Cerebellar cortex (tissue), 1 donor: Measurements from ENCODE around the gene PRKCZ.

Experiments
- DNase-seq: peaks from one replicate; pipeline ENCODE4 v3.0.0-alpha.2; 2015; ENCODE audit warnings: low spot score

Gene PRKCZ

GRCh38 chr1:2159124-2159523 is 108.9 kb downstream of the PRKCZ start:
- no peak for DNase-seq

DNA sequence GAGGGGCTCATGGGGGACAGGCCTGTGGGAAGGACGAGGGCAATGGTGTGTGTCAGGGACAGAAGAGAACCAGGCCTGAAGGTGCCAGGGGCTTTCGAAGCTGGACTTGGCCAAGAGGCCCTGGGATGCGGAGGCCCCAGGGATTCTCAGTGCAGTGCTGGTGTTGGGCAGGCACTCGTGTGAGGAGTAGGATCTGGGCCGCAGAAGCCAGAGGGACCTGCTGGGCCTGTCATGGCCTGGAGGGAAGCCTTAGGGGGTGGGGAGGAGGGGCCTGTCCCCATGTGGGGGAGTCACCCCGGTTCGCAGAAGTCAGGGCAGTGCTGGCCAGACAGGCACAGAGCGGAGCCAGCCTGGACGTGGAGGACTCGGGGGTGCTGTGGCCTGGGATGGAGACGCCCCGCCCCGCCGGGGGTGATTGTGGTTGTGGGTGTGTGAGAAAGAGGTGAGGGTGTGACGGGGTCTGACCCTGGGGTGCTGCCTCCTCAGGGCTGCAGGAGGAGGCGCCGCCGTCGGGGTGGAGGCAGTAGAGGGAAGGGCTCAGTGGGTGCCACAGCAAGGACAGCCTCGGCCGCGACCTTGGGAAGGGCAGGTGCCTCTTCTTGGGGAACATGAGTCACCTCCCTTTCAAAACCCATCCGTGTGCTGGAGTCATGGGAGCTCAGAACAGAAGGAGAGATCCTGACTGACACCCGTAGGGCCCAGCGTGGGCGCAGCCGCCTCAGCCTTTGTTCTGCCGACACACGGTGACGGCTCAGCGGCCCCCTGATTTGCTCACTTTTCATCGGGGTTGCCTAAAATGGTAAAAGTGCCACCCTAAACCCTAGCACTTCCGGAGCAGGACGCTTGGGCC is 110.5 kb downstream of the PRKCZ start:
- no peak for DNase-seq

DNA sequence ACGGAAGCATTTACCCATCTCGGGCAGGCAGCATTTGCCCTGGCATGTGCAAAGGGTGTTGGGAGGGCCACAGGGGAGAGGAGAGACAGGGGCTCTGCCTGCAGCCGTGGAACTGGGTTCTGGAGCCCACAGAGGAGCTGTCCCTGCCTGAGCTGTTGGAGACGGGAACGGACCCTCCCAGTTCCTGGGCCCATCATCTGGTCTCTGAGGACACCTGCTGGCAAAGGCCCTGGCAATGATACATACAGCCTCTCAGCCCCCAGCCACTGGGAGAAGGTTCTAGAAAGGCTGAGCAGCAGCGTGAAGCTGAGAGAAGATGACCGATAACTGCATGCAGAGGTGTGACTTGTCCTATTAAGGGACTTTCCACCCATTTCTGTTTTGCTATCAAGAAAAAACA is 113.0 kb downstream of the PRKCZ start:
- DNase-seq: no peak

GRCh38 chr1:2165646-2166045 is 115.4 kb downstream of the PRKCZ start:
- DNase-seq: no peak

DNA sequence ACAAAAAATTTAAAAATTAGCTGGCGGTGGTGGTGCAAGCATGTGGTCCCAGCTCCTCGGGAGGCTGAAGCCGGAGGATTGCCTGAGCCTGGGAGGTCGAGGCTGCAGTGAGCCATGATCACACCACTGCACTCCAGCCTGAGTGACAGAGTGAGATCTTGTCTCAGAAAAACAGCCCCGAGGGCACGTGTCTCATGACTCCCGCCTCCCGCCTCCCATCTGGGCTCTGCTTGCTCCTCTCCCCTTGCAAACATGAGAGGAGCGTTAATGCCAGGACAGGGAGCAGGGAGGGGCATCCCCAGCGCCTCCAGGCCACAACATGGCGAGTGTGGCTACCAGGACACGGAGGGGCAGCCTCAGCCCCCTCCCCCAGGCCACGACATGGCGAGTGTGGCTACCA is 116.0 kb downstream of the PRKCZ start:
- DNase-seq: peak; percentile 71

GRCh38 chr1:2166695-2167094 is 116.5 kb downstream of the PRKCZ start:
- DNase-seq: no peak

GRCh38 chr1:2168090-2168489 is 117.9 kb downstream of the PRKCZ start:
- no peak for DNase-seq

DNA sequence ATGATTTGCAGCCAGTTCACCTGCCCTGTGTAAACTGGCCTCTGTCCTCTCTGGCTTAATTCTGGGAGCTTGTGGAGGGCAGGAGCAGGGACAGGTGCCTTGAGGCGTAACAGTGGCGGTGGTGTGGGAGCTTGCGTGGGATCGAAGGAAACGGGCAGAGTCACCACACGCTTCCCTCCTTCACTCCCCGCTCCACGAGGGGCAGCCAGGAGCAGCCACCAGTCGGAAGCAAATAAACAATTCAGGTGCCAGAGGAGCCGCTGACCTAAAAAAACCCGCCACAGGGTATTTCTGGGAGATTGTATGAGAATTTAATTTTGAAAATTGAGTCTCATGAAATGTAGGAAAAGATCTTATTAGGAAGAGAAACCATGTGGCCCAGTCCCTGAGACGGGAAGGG is 118.3 kb downstream of the PRKCZ start:
- DNase-seq: peak; percentile 81

DNA sequence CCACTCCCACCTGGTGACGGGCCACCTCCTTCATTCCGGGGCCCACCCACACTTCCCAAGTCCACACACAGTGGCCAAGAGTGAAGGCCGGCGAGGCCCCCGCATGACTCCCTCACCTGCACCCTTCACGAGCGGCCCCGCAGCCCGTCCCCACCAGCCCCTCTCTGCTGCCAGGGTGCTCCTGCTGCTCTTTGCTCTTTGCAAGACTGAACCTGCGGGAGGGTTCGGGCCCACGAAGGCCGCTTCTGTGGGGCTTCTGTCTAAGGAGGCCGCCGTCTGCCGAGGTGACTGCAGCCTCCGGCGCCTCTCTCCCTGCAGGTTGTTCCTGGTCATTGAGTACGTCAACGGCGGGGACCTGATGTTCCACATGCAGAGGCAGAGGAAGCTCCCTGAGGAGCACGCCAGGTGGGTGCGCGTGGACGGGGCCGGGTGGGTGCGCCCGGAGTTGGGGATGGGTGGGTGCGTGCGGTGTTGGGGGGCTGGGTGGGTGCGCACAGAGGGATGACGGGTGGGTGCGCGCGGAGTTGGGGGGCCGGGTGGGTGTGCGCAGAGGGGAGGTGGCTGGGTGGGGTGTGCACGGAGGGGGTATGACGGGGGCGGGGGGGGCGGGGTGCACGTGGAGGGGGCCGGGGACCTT is 119.1 kb downstream of the PRKCZ start:
- no peak for DNase-seq

DNA sequence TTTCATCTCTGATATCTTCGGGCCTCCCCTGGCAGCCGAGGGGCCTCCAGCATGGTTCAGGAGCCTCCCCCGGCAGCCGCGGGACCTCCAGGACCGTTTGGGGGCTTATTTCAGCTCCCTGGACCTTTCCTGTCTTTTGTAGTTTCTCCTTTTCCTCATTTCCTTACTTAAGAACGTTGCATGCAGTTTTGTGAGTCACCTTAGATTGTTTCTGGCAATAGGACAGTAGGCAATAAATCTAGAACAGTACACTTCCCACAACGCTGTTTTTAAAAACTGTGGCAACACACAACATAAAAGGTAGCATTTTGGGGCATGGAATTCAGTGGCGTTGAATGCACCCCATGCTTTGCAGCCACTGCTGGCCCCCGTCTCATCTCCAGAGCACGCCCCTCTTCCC is 120.0 kb downstream of the PRKCZ start:
- no peak for DNase-seq

DNA sequence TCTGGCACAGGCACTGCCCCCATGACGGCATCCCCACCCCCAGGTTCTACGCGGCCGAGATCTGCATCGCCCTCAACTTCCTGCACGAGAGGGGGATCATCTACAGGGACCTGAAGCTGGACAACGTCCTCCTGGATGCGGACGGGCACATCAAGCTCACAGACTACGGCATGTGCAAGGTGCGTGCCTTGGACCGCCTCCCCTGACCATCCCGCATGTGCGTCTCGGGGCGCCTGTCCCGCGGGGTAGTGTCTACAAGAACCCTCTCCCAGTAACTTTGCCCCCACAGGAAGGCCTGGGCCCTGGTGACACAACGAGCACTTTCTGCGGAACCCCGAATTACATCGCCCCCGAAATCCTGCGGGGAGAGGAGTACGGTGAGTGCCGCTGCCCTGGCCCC is 121.8 kb downstream of the PRKCZ start:
- DNase-seq: no peak

DNA sequence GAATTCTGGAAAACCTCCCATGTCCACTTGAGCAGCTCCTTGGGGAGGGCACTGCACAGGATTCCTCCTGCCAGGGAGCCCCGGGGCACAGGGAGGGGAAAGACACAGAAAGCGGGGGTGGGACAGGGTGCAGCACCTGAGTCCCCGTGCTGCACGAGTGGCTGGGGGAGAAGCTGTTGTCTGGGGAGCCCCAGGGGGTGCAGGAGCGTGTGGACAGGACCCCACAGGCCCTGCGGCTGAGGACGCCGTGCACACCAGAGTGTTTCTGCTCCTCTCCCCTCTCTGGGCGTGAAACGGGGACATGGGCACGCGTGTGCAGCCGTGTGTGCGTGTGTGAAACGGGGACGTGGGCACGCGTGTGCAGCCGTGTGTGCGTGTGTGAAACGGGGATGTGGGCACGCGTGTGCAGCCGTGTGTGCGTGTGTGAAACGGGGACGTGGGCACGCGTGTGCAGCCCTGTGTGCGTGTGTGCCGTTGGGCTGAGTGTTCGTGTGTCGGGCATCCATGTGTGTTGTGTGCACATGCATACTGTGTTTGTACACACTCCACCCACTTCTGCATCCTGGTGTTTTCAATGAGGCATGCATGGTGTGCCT is 122.4 kb downstream of the PRKCZ start:
- no peak for DNase-seq

DNA sequence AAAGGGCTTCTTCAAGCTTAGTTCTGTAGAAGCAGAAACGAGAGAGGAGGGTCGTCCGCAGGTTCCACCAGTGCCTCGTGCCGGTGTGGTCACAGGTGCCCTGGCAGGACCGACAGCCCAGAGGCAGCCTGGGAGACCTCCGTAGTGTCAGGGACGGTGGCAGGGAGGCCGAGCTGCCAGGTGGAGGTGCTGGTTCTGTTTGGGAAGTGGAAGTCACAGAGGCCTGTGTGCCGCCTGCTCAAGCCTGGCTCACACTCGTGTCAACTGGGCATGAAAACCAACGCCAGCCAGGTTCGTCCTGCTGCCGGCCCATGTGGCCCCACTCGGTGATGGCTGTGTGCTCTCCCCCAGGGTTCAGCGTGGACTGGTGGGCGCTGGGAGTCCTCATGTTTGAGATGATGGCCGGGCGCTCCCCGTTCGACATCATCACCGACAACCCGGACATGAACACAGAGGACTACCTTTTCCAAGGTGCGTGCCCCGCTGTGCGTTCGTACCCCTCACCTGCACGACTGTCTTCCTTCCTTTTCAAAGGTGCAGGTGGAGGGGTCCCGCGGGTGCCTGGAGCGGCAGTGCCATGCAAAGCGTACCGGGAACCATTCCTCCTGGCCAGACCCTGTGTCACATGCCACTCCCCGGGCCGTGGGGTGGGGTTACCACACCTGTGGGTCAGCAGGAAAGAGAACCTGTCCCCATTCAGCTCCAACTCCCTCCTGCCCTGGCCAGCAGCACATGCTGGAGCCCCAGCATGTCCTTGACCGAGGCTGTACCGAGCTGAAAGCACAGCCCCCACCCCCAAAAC is 123.5 kb downstream of the PRKCZ start:
- DNase-seq: no peak

- peak; percentile 85 for DNase-seq
Observed at GRCh38 chr1:2174348-2175054, 124.3 kb downstream of the PRKCZ start.

GRCh38 chr1:2175055-2175414 is 124.8 kb downstream of the PRKCZ start:
- DNase-seq: no peak

DNA sequence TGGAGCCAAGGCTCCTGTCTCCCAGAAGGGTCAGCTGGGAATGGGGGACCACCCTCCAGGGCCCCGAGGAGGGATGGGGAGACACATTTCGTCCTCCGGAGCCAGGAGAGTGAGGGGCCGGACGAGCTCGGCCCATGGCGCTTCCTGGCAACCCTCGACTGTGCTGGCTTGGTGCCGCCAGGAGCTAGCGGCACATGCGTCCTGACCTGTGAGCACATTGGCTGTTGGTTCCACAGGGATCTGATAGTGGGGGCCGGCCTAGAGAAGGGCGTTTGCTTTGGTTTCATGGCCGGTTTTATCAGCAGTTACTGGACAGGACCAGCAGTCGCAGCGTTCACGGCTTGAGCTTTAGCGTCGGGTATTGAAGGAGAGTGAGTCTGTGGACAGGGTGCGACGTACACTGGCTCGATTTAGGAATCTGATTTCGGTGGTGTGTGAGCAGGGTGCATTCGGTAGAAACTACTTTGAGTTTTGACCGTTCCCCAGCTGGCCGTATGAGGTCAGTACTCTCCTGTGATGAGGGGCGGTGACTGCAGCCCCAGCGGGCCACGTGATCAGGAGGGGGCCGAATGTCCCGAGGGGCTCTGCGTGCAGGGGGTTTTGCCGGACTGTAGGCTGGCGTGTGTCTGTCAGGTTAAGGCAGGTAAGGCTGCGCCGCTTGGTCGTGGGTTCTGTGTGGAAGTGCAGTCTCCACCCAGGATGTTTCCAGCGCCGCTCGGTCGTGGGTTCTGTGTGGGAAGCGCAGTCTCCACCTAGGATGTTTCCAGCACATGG is 125.7 kb downstream of the PRKCZ start:
- no peak for DNase-seq

DNA sequence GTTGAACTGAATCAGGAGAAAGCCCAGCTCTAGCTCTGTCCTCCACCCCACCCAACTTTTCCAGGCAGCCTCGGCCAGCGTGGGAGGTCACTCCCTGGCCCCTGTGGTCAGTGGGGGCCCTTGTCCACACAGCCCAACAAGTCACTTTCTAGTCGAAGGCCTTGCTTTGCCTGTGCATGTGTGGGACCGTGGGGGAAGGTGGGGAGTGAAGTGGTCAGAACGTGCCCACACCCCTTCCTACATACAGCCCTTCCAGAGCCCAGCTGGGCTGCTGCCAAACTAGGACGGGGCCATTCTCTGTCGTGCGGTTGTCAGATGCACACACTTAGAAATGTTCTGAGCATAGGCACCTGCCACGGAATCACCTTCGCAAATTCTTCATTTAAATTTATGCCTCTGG is 126.4 kb downstream of the PRKCZ start:
- no peak for DNase-seq

- DNase-seq: no peak
Observed at GRCh38 chr1:2177541-2177940, 127.3 kb downstream of the PRKCZ start.

DNA sequence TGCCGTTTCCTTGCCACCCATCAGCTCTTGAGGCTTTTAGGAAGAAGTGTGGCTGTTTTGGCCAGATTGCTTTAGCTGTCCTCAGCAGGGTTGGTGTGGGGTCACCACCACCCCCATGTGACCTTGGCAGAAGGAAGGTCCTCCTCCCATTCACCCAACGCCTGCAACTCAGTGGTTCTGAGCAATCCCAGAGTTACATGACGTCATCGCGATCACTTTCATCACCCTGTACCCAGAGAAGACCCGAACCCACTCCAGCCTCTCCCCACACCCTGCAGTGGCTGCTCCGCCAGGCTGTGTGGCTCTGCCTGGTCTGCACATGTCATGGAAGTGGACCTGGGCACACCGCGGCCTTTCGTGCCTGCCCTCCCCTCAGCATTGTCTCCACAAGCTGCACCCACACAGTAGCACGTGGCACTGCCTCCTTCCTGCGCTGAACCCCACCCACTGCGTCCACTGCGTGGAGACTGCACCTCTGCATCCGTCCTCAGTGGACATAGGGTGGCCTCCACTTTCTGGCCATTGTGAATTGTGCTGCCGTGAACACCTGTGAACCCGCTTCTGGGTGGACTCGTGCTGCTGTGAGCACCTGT is 127.8 kb downstream of the PRKCZ start:
- no peak for DNase-seq

GRCh38 chr1:2178875-2179274 is 128.7 kb downstream of the PRKCZ start:
- DNase-seq: no peak
